ENCODE measurements around the gene MOAP1.

The MOAP1 gene

DNA sequence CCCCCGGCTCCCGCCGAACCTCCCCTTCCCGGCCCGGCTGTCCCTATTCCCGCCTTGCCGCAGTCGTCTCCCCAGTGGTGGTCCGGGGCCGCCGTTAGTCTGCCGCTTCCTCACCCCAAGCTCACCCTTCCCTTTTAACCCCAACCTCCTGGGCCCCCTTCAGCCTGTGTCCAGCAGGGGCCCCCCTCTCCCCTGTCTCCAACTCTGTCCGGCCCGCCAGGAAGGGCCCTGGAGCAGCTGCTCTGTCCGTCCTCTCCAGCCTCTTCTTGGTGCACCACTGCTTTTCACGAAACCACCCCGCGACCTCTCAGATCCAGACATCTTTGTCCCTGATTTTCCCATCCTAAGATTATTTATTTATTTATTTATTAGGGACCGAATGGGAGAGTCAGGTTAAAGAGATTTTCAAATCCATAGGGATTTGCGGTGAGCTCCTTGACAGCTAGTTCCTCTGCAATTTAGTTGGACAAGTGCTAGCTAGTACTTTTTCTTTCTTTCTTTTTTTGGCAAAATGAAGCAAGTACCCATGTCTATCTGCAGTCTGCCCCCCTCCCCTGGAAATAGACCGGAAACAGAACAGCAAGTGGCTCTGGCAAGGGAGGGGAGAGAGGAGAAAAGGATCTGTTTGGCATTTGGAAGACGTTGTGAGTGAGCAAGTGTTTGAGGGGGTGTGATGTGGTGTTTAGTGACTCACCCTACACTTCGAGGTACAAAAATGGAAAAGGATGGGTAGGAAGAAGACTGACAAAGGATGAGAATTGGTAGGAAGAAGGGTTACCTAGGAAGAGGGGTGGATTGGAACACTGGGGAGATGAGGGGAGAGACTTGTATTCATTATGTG lies 23.0 kb upstream of the MOAP1 start:
- Histone ChIP-seq H3K4me1 (ENCODE audit: control insufficient read depth, insufficient read depth, low read length) (peaks cover 8% of the 10 kb centered on the region), H3K9ac (ENCODE audit: low read length) (peak overlapping the region; percentile 68), H3K9me3 (ENCODE audit: control insufficient read depth, low read length) (no peaks in the 10 kb centered on the region), H3K4me3 (ENCODE audit: low read length) (peak overlapping the region; percentile 31), H3K27me3 (ENCODE audit: control insufficient read depth, insufficient read depth, low read length) (no peaks in the 10 kb centered on the region), H3K36me3 (ENCODE audit: control insufficient read depth, insufficient read depth, low read length) (no peaks in the 10 kb centered on the region)

DNA sequence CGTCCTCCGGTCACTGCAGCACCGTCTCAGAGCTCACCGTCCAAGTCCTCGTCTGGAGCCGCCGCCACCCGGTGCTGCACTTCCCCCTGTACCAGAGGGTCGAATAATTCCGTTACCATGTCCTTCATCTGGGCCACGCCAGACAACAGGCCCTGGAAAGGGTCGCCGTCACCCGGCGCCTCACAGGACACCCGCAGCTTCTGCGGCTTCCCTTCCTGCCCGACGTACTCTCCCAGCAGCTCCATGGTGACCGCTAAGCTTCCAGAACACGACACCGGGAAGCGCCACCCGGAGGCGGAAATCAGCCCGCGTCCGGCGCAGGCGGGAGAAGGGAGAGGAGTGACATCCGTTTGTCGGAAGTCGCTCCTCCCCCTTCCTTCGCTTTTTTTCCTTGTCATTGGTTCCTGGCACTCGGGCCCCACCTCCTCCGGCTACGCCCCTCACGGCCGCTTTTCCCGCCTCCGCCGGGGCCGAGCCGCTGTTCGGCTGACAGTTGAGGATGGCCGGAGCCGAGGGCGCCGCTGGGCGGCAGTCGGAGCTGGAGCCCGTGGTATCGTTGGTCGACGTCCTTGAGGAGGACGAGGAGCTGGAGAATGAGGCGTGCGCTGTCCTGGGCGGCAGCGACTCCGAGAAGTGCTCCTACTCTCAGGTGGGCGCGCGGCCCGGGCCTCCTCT lies 22.2 kb upstream of the MOAP1 start, which contains the start of the genes GON7 and UBR7:
Gene GON7 (minus strand): TSS at position 273 of the 675 bp plus-strand sequence. CDS start 28 bp downstream, at position 245.
Gene UBR7 (plus strand): TSS at position 464 of the 675 bp plus-strand sequence. CDS start 36 bp downstream, at position 500.
- H3K36me3 ChIP-seq (ENCODE audit: control insufficient read depth, insufficient read depth, low read length) = no peaks in the 10 kb centered on the region

DNA sequence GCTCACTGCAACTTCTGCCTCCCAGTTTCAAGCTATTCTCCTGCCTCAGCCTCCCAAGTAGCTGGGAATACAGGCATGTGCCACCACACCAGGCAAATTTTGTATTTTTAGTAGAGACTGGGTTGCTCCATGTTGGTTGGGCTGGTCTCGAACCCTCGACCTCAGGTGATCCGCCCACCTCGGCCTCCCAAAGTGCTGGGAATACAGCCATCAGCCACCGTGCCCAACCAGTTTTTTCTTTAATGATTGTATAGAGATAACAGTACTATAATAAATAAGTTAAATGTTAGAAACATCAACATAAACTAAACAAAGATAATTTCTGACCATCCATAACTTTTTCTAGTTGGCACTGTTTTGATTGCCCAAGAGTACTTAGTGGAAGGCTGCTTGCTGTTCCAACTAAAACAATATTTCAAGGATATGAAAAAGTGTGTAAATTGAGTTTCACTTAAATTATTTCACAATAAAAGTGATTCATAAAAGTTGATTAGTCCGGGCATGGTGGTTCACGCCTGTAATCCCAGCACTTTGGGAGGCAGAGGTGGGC lies 16.5 kb upstream of the MOAP1 start:
- H3K9me3 ChIP-seq (ENCODE audit: control insufficient read depth, low read length) = no peaks in the 10 kb centered on the region
- no peaks in the 10 kb centered on the region for H3K36me3 ChIP-seq (ENCODE audit: control insufficient read depth, insufficient read depth, low read length)
- no peak overlapping the region for H3K4me3 ChIP-seq (ENCODE audit: low read length)
- no peaks in the 10 kb centered on the region for H3K27me3 ChIP-seq (ENCODE audit: control insufficient read depth, insufficient read depth, low read length)
- no peak overlapping the region for H3K9ac ChIP-seq (ENCODE audit: low read length)
- no peaks in the 10 kb centered on the region for H3K4me1 ChIP-seq (ENCODE audit: control insufficient read depth, insufficient read depth, low read length)

More for the DNA sequence above, 22.2 kb upstream of the MOAP1 start, which contains the start of the genes GON7 and UBR7:
- H3K9me3 ChIP-seq (ENCODE audit: control insufficient read depth, low read length) = no peaks in the 10 kb centered on the region
- peak within 1 kb of the TSS; percentile 76 for H3K9ac ChIP-seq (ENCODE audit: low read length)
- peak within 1 kb of the TSS; percentile 31 for H3K4me3 ChIP-seq (ENCODE audit: low read length)
- H3K4me1 ChIP-seq (ENCODE audit: control insufficient read depth, insufficient read depth, low read length) = peaks cover 8% of the 10 kb centered on the region
- no peaks in the 10 kb centered on the region for H3K27me3 ChIP-seq (ENCODE audit: control insufficient read depth, insufficient read depth, low read length)

DNA sequence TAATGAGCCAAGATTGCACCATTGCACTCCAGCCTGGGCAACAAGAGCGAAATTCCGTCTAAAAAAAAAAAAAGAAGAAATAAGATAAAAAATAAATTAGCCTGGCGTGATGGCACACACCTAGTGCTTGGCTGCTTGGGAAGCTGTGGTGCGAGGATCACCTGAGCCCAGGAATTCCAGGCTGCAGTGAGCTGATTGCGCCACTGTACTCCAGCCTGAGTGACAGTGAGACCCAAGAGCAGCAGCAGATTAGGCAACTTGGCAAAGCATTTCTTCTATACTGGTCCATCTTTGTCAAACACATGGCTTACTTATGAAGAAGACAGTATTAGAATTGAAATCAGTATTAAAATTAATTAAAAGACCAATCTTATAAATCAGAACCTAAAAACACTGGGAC lies 15.9 kb upstream of the MOAP1 start:
- H3K9me3 ChIP-seq (ENCODE audit: control insufficient read depth, low read length) = no peaks in the 10 kb centered on the region
- H3K36me3 ChIP-seq (ENCODE audit: control insufficient read depth, insufficient read depth, low read length) = no peaks in the 10 kb centered on the region
- no peaks in the 10 kb centered on the region for H3K27me3 ChIP-seq (ENCODE audit: control insufficient read depth, insufficient read depth, low read length)
- H3K4me1 ChIP-seq (ENCODE audit: control insufficient read depth, insufficient read depth, low read length) = no peaks in the 10 kb centered on the region
- no peak overlapping the region for H3K4me3 ChIP-seq (ENCODE audit: low read length)
- H3K9ac ChIP-seq (ENCODE audit: low read length) = no peak overlapping the region

DNA sequence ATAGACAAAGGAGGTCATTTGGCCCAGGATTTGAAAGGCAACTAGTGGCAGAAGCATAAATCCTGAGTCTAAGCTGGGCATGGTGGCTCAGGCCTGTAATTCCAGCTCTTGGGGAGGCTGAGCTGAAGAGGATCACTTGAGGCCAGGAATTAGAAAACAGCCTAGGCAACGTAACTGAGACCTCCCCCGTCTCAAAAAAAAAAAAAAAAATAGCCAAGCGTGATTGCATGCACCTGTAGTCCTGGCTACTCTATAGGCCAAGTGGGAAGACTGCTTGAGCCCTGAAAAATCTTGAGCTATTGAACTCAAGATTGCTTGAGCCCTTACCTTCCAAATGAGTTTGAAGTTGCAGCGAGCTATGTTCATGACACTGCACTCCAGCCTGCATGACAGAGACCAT lies 14.3 kb upstream of the MOAP1 start:
- Histone ChIP-seq H3K9me3 (ENCODE audit: control insufficient read depth, low read length) (no peaks in the 10 kb centered on the region), H3K9ac (ENCODE audit: low read length) (no peak overlapping the region), H3K4me3 (ENCODE audit: low read length) (no peak overlapping the region), H3K36me3 (ENCODE audit: control insufficient read depth, insufficient read depth, low read length) (no peaks in the 10 kb centered on the region), H3K27me3 (ENCODE audit: control insufficient read depth, insufficient read depth, low read length) (no peaks in the 10 kb centered on the region), H3K4me1 (ENCODE audit: control insufficient read depth, insufficient read depth, low read length) (no peaks in the 10 kb centered on the region)

DNA sequence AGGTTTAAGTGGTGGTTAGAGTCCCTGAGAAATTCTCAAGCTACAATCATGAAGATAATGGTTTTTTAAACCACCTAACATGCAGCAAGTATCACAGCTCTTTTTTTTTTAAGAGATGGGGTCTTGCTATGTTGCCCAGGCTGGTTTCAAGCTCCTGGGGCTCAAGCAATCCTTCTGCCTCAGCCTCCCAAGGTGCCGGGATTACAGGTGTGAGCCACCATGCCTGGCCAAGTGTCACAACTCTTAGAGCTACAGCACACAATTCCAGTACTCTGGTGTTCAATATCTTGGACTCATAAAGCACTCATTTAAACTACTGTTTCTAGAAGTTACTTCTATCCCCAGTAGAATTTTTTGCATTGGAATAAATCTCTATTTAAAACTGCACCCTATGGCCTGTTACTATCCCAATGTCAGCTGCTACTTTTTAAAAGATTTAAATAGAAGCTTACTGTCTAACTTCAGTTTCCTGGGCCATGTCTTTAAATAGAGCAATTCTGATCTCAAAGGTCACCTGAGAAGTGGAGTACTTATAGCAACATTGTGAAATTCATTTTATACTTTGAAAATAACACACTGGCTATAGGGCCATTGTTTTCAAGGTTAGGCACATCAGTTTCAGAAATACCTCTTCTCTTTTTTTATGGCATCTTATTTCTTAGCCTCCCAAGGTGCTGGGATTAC lies 10.8 kb upstream of the MOAP1 start:
- Histone ChIP-seq H3K4me3 (ENCODE audit: low read length) (no peak overlapping the region), H3K27me3 (ENCODE audit: control insufficient read depth, insufficient read depth, low read length) (no peaks in the 10 kb centered on the region), H3K36me3 (ENCODE audit: control insufficient read depth, insufficient read depth, low read length) (no peaks in the 10 kb centered on the region), H3K9me3 (ENCODE audit: control insufficient read depth, low read length) (no peaks in the 10 kb centered on the region), H3K9ac (ENCODE audit: low read length) (no peak overlapping the region), H3K4me1 (ENCODE audit: control insufficient read depth, insufficient read depth, low read length) (no peaks in the 10 kb centered on the region)

DNA sequence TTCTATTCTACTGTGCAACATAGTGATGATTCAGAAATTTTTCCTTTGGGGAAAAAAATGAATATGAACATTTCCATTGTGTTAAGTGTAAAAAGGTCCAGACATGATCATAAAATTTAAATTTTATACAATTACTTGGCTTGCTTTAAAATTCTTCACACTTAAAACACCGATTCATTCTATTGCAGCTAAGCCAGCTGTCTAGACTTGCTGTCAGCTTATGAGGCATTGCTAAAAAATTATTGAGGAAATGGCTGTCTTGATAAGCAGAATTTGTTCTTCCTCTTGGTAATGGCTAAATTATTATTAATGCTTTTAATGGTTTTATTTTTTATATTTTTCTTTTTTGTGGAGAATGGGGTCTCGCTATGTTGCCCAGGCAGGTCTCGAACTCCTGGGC lies 2.3 kb upstream of the MOAP1 start:
- Histone ChIP-seq H3K4me1 (ENCODE audit: control insufficient read depth, insufficient read depth, low read length) (peaks cover 12% of the 10 kb centered on the region), H3K9ac (ENCODE audit: low read length) (no peak overlapping the region), H3K27me3 (ENCODE audit: control insufficient read depth, insufficient read depth, low read length) (no peaks in the 10 kb centered on the region), H3K4me3 (ENCODE audit: low read length) (no peak overlapping the region), H3K36me3 (ENCODE audit: control insufficient read depth, insufficient read depth, low read length) (no peaks in the 10 kb centered on the region), H3K9me3 (ENCODE audit: control insufficient read depth, low read length) (no peaks in the 10 kb centered on the region)

DNA sequence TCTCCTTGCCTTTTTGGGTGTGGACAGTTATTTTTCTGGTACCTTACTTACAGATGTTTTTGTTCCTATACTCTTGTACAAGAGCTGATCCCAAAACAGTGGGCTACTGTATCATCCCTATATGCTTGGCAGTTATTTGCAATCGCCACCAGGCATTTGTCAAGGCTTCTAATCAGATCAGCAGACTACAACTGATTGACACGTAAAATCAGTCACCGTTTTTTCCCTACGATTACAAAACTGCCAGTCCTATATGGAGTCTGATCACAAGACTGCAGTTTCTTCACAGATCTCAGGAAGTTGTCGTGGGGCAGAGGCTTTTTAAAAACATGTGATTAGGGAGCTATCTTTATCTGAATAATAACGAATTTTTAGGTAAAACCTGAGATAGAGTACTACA lies 1.8 kb upstream of the MOAP1 start:
- H3K4me1 ChIP-seq (ENCODE audit: control insufficient read depth, insufficient read depth, low read length) = peaks cover 12% of the 10 kb centered on the region
- H3K36me3 ChIP-seq (ENCODE audit: control insufficient read depth, insufficient read depth, low read length) = no peaks in the 10 kb centered on the region
- H3K9ac ChIP-seq (ENCODE audit: low read length) = no peak overlapping the region
- no peak overlapping the region for H3K4me3 ChIP-seq (ENCODE audit: low read length)
- H3K27me3 ChIP-seq (ENCODE audit: control insufficient read depth, insufficient read depth, low read length) = no peaks in the 10 kb centered on the region
- no peaks in the 10 kb centered on the region for H3K9me3 ChIP-seq (ENCODE audit: control insufficient read depth, low read length)

DNA sequence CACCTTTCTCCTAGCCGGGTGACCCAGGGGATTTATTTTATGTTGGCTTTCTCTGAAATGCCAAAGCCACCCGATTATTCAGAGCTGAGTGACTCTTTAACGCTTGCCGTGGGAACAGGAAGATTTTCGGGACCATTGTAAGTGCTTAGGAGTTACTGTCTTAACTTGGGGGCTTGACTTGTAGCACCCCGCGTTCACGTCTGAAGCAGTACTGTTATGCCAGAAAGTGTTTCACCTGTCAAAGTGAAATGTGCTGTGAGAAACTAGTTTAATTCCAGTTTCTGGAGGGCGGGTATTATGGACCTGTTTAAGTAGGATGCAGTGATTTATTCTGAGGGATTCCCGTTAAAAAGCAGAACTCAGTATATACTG lies 638 bp upstream of the MOAP1 start:
- Histone ChIP-seq H3K4me1 (ENCODE audit: control insufficient read depth, insufficient read depth, low read length) (peaks cover 12% of the 10 kb centered on the region), H3K4me3 (ENCODE audit: low read length) (peak overlapping the region; percentile 72), H3K36me3 (ENCODE audit: control insufficient read depth, insufficient read depth, low read length) (no peaks in the 10 kb centered on the region), H3K27me3 (ENCODE audit: control insufficient read depth, insufficient read depth, low read length) (no peaks in the 10 kb centered on the region), H3K9ac (ENCODE audit: low read length) (peak overlapping the region; percentile 91), H3K9me3 (ENCODE audit: control insufficient read depth, low read length) (no peaks in the 10 kb centered on the region)

DNA sequence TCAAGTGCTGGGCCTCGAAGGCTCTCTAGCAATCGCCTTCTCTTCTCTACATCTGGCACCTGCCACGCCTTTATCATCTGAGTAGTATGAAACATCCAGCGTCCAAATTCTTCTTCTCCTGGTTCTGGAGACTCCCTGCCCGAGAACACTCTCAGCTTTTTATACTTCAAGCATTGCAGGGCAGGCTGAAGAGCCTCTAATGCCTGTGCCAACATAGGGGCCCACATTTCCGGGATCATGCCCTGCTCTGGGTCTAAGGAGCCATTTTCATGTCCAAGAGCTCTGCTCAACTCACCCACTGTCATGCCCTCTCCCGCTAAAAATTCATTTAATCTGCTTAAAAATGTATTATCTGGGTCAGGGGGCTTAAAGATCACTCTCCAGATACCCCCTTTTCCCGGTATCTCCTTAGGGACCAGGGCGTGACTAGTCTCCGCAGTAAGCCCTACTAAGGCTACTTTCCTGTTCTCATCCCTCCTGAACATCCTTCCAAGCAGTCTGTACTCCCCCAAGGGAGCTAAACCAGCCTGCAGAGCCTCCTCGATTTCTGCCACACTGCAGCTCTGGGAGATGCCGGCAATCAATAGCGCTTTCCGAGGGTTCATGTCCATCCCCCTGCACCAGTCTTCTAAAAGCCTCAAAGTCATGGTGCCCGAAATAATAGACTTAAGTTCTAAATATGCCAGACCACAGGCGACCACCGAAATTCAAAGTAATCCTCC lies 940 bp downstream of the MOAP1 start:
- no peaks in the 10 kb centered on the region for H3K27me3 ChIP-seq (ENCODE audit: control insufficient read depth, insufficient read depth, low read length)
- H3K9ac ChIP-seq (ENCODE audit: low read length) = peak overlapping the region; percentile 91
- H3K9me3 ChIP-seq (ENCODE audit: control insufficient read depth, low read length) = no peaks in the 10 kb centered on the region
- H3K4me1 ChIP-seq (ENCODE audit: control insufficient read depth, insufficient read depth, low read length) = peaks cover 12% of the 10 kb centered on the region
- no peaks in the 10 kb centered on the region for H3K36me3 ChIP-seq (ENCODE audit: control insufficient read depth, insufficient read depth, low read length)
- H3K4me3 ChIP-seq (ENCODE audit: low read length) = peak overlapping the region; percentile 78

DNA sequence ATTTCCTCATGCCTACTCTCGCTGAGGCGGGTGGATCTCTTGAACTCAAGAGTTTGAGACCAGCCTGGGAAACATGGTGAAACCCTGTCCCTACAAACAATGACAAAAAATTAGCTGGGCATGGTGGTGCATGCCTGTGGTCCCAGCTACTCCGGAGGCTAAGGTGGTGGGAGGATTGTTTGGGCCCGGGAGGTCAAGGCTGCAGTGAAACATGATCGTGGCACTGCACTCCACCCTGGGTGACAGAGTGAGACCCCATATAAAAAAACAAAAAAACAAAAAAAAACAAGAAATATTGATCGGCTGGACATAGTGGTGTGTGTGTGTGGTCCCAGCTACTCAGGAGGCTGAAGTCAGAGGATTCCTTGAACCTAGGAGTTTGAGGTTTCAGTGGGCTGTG lies 9.2 kb downstream of the MOAP1 start:
- Histone ChIP-seq H3K9me3 (ENCODE audit: control insufficient read depth, low read length) (no peaks in the 10 kb centered on the region), H3K4me3 (ENCODE audit: low read length) (no peak overlapping the region), H3K4me1 (ENCODE audit: control insufficient read depth, insufficient read depth, low read length) (no peaks in the 10 kb centered on the region), H3K27me3 (ENCODE audit: control insufficient read depth, insufficient read depth, low read length) (no peaks in the 10 kb centered on the region), H3K9ac (ENCODE audit: low read length) (no peak overlapping the region), H3K36me3 (ENCODE audit: control insufficient read depth, insufficient read depth, low read length) (no peaks in the 10 kb centered on the region)

All from mucosa of stomach (tissue), 1 donor.